Dermis blood vessel endothelial cell (primary cell): Measurements from ENCODE around the gene MEIOC. TPM values are rescaled to one million over a fixed set of nuclear protein-coding genes. Genes with fewer than 3 reads are reported as not detected.
"Not testable (repeated sequence)": the region's sequence is repeated elsewhere in the genome, so short reads cannot be mapped to it uniquely, and the experiment has no call there.

ENCODE experiments used
- DNase-seq: peaks from one replicate; pipeline ENCODE4 v3.0.0; 2010
- total RNA-seq: library from RNA; depleted of rRNA; stranded (reverse); fragments of >200 nt; gene quantifications from 2 replicates; pipeline ENCODE4 v1.2.3, GENCODE V29; 2014

Gene MEIOC
- total RNA-seq, 1 donor from 2014 or later: under 0.01 TPM

DNA sequence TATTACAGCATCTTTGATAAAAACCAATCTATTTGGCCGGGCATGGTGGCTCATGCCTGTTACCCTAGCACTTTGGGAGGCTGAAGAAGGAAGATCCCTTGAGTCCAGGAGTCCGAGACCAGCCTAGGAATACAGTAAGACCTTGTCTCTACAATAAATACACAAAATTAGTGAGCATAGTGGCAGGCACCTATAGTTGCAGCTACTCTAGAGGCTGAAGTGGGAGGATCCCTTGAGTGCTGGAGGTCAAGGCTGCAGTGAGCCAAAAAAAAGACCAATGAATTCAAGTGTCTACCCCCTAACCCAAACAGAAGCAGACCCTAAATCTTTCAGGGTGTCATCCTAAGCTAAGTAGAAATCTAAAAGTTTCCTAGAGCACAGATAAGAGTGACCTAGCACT lies 7.3 kb upstream of the MEIOC start:
- DNase-seq: no peak

DNA sequence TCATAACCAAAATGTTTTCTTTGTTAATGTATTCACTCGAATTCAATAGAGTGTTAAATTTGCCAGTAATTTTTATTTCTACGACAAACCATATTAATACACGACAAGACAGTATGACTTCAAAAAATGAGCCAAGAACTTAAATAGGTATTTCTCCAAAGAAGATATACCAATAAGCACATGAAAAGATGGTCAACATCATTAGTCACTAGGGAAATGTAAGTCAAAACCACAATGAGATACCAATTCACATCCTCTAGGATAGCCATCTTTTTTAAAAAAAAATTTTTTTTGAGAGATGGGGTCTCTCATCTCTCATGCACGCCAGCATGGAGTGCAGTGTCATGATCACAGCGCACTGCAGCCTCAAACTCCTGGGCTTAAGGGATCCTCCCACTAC lies 5.0 kb upstream of the MEIOC start:
- no peak for DNase-seq

DNA sequence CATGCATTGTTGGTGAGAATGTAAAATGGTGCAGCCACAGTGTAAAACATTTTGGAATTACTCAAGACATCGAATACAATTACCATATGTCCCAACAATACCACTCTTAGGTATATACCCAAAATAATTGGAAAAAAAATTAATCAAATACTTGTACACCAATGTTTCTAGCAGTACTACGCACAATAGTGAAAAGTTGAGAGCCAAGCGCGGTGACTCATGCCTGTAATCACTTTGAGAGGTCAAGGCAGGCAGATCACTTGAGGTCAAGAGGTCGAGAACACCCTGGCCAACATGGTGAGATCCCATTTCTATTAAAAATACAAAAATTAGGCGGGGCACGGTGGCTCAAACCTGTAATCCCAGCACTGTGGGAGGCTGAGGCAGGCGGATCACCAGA lies 3.5 kb upstream of the MEIOC start:
- DNase-seq: no peak

DNA sequence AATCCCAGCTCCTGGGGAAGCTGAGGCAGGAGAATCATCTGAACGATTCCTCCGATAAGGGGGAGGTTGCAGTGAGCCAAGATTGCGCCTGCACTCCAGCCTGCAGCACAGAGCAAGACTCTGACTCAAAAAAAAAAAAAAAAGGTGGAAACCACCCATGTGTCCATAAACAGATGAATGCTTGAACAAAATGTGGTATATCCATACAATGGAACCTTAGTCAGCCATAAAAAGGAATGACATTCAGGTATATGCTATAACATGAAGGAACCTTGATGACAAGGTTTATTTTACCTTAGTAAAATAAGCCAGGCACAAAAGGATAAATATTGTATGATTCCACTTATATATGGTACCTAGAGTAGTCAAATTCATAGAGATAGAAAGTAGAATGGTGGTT lies 2.9 kb upstream of the MEIOC start:
- DNase-seq: no peak

DNA sequence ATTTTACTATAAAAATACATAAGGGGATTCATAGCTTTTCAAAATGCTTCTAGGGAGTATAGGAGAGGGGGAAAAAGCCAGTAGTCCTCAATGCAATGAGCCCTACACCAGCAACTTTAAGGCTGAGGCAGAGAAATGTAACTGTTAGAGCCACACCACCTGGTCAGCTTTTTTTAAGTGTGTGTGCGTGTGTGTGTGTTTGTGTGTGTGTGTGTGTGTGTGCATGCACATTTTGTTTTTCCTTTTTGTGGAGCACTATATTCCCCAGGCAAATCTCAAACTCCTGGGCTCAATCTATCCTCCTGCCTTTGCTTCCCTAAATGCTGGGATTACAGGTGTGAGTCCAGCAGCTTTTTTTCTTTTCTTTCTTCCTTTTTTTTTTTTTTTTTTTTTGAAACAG lies 2.3 kb upstream of the MEIOC start:
- DNase-seq: no peak

DNA sequence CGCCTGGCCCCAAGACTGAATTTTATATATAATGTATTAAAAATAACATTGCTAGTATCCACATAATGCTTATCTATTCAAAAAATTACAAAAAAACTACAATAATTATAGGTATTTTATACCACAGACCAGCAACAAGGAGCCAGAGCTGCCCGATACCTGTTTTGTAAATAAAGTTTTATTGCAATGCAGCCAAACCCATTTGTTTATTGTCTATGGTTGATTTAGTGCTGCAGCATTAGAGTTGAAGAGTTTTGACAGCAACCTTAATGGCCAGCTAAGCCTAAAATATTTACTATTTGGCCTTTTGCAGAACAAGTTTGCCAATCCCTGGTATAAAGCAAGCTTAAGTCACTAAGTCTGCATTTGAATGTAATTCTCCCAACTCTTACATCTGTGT lies 5.6 kb downstream of the MEIOC start:
- DNase-seq: no peak

DNA sequence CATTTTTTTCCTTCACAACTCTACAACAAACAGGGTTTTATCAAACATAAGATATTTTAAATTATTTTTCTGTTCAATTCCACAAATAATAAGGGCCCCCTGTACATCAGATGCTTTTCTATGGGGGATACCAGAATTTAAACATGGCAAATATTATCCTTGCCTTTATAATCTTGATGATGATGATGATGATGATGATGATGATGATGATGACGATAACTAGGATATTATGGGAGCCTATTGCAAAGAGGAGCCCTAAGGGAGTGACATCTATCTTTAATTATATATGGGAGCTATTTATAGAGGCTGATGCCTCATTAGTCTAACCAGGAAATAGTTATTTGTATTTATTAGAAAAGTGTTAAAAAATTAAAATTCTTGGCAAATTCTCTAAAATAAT lies 6.8 kb downstream of the MEIOC start:
- no peak for DNase-seq

DNA sequence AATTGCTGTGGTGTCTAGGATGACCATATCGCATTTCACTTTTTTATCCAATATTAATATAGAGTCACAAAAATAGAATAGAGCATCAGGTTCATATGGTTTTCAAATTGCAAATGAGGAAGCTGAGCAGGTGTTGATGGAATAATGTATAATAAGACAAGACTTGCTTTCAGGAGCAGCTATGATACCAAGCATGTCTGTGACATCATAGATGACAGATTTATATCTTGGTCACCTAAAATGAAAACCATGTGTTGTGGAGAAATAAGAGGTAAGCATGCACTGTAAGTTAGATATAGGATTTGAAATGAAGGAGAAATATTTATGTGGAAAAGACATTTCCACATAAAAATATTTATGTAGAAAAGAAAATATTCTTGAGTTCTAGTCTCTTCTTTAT lies 8.6 kb downstream of the MEIOC start:
- DNase-seq: no peak

DNA sequence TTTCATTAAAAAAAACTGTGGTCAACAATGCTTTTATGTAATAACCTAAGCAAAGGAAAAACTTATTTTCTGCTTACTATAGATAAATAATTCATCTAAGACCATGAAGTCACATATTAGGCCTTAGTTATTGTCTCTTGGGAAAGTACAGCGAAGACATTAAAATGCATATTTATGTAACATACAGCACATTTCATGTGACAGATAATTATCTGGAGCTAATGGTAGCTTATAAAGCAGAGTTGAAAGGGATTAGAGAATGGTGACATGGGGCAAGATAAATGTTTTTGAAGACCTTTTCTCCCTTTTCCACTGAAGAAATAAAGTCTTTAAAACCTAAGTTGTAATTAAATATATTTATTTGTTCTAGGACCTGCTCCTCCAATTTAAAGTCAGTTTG lies 9.7 kb downstream of the MEIOC start:
- no peak for DNase-seq

DNA sequence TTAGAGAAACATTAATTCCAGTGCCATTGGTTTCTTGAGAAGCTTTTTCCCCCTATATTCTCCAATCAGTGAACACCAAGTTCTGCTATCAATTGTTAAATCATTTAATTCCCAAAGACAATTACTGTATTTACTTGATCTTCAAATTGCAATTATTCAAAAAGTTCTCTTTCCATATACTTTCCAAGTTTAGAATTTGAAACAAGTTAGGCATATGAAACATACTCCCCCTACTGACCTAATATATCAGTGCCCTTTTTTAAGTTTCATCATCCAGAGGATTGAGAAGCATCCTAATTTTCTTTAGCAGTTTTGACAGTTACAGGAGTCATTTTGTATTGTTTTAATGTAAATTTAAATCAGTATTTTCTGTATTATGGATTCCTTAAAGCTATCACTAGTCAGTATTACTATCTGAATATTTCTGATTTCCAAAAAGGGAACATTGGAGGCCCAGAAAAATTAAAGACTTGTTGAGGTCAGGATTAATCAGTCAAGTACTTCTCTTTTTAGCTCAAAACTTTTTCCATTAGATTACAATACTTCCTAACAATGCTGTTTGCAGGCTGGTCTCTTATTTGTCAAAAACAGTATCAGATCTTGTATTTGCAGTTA lies 16.3 kb downstream of the MEIOC start:
- DNase-seq: peak; percentile 48

DNA sequence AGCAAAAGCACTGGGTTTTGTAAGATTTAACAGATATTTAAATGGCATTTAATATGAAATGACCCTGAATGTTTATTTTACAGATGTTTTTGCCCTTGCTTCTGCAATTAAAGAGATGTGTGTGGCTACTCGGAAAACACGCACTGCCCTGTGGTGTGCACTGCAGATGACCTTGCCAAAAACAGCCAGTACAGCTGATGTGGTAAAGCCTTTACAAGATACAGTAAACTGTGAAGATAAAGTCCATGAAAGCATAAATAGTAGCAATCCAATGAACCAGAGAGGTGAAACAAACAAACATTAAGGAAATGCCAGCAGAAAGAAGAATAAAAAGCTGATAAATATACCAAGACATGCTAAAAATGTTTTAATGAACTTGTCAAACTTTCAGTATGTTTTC lies 17.6 kb downstream of the MEIOC start:
- no peak for DNase-seq

DNA sequence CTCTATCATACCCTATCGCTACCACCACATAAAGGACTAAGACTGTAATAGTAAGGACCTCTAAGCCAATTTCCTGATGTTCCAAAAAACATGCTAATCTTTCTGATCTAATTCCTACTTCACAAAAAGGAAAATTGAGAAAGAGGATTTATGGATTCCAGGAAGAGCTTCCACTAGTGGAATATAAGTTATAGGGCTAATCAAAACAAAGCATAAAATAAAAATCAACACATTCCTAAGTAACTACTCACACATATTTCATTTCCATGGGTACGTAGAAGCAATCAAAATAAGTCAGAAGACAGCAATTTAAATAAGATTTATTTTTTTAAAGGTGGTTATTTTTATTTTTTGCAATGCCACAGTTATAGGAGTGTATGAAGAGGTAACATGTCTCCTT lies 20.9 kb downstream of the MEIOC start:
- DNase-seq: peak; percentile 38

DNA sequence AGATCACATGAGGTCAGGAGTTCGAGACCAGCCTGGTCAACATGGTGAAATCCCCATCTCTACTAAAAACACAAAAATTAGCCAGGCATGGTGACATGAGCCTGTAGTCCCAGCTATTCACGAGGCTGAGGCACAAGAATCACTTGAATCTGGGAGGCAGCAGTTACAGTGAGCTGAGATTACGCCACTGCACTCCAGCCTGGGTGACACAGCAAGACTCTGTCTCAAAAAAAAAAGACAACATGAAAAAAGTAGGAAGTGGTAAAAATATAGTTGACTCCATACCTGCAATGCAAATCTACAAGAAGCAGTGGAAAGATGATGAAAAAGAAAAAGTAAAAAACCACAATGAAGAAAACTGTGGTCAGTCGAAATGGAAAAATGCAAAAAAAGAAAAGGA lies 27.0 kb downstream of the MEIOC start:
- DNase-seq: not testable (repeated sequence)

DNA sequence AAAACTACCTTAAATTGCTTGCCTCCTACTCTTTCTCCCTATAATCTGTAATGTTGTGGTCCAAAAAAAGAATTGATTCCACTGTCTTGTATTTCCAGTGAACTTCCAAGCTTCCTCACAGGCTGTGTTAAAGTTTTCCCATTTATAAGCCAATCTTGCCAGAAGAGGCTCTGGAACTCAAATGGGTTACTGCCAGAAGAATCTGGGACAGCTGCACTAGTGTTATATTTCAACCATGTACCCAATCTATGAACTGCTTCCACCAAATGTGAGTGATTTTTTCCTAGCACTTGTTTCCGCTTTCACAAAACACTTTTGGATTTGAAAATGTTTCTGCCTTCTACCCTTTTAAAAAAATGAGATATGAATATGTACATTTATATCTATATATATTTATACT lies 31.5 kb downstream of the MEIOC start:
- no peak for DNase-seq

DNA sequence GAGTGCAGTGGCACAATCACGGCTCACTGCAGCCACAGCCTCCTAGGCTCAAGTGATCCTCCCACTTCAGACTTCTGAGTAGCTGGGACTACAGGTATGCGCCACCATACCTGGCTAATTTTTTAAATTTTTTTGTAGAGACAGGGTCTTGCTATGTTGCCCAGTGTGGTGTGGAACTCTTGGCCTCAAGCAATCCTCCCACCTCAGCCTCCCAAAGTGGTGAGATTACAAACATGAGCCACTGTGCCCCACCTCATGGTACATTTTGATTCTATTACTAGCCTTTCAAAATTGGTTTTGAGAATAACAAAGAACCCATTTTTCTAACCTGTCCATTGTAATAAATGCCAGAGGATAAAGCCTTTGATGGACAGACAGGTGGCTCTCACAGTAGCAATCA lies 31.9 kb downstream of the MEIOC start:
- no peak for DNase-seq

DNA sequence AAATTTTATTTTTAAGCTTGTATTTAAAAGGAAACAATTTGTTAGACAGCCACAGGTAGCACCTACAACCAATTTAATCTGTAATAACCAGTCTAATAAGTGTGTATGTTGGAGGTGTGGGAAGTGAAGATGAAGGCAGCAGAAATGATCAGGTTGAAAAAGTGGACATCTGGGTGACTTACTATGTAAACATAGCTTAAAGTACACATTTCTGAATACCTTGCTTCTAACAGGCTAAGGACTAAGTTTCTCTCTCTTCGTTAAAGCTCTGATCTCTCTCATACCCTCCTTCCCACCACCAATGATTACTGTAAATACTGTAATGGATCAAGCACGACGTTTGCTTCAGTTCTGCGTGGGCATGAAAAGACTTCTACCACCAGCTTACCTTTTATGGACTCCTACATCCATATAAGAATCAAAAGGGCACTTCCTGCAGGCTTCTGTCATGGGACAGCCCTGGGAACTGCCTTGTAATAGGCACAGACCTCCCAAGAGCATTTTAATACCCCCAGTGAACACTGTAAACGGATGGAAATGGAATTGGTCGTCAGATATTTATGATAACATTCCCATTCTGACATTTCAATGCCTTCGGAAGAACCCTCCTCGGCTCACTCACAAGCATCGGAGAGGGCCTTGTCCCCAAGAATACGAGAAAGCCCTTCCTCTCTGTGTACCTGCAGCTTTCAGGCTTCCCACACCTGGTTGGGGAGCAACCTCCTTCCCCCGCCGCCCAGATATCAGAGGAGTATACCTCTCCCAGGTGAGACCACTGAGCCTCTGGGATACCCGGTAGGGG lies 32.6 kb downstream of the MEIOC start:
- DNase-seq: peak; percentile 27

DNA sequence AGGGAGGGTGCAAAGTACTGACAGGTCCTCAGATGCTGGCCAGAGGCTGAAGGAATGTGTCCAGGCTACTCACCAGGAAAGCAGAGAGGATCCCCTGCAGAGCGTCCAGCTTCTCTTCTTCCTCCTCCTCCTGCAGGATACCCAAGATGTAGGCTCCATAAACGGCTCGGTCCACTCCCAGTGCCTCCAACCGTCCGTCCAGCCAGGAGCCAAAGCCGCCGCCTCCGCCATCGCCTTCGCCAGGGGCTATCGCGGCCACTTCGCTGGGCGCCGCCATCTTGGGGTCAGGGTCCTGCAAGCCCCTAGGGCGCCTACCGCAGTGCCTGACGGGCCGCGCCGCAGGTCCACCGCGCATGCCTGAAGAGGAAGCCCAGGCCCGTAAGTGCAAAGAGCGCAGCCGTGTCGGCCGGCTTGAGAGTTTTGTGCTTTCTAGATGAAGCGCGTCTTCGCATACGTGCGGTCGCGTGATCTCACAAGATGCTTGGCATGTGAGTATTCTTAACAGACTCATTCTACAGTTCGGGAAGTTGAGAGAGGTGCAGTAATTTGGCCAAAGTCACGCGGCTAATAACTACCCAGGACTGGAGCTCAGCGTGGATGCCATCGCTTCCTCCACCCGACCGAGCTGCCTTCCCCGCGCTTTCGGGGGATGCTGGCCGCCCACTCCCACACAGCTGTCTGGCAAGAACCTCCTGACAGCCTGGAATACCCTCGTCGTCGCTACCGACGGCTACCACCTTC lies 33.4 kb downstream of the MEIOC start, which contains the start of gene CCDC43:
CCDC43 (minus strand) TSS at position 300 of the 741 bp plus-strand sequence; CDS start at position 277, 23 bp downstream.
- DNase-seq: peak; percentile 96

DNA sequence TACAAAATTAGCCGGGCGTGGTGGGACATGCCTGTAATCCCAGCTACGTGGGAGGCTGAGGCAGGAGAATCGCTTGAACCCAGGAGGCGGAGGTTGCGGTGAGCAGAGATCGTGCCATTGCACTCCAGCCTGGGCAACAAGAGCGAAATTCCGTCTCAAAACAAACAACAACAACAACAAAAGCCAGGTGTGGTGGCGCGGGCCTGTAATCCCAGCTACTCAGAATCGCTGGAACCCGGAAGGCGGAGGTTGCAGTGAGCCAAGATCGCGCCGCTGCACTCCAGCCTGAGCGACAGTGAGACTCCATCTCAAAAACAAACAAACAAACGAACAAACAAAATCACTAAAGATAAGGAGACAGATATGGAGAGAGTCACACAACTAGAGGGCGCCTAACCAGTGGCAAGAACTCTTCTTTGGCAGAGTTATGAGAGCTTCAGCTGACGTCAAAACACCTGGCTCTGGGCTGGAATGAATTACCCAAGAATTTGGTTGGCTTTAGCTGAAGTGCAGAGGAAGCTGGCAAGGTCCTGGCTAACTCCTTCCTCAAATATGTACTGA lies 34.6 kb downstream of the MEIOC start:
- DNase-seq: peak; percentile 28

DNA sequence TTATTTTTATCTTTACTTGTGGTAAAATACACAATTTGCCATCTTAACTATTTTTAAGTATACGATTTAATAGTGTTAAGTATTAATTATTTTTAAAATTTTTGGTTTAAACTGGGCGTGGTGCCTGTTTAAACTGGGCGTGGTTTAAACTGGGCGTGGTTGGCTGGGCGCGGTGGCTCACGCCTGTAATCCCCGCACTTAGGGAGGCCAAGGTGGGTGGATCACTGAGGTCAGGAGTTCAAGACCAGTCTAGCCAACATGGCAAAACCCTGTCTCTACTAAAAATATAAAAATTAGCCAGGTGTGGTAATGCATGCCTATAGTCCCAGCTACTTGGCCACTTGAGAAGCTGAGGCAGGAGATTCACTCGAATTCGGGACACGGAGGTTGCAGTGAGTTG lies 37.3 kb downstream of the MEIOC start:
- no peak for DNase-seq

DNA sequence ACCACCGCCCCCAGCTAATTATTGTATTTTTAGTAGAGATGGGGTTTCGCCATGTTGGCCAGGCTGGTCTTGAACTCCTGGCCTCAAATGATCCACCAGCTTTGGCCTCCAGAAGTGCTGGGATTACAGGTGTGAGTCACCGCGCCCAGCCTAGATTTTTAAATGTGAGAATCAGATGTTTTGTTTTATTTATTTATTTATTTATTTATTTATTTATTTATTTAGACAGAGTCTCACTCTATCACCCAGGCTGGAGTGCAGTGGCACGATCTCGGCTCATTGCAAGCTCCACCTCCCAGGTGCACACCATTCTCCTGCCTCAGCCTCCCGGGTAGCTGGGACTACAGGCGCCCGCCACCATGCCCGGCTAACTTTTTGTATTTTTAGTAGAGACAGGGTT lies 44.0 kb downstream of the MEIOC start:
- DNase-seq: not testable (repeated sequence)

DNA sequence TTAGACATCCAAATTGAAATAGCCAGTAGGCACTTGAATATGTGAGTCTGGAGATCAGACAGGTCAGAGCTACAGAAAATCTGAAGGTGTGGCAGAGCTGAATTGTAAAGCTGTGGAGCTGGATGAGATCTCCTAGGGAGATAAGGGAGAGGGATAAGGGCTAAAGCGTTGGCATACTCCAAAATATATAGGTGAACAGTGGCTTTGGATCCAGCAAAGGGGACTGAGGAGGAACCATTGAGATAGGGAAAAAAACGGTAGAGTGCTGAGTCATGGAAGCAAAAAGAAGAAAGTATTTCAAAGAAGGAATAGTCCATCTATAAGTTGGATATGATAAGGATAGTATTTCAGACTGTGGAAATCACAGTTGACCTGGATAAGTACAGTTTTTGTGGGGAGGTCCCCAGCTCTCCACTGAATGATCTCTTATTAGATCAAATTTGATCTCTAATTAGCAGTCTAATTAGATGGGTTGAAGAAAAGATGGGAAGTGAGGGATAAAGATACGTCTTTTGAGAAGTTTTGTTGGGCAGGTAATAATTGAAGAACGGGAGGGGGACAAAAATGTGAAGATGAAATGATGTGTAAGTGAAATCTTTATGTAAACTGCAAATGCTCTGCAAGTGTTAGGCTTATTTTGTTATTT lies 51.6 kb downstream of the MEIOC start:
- DNase-seq: peak; percentile 1

DNA sequence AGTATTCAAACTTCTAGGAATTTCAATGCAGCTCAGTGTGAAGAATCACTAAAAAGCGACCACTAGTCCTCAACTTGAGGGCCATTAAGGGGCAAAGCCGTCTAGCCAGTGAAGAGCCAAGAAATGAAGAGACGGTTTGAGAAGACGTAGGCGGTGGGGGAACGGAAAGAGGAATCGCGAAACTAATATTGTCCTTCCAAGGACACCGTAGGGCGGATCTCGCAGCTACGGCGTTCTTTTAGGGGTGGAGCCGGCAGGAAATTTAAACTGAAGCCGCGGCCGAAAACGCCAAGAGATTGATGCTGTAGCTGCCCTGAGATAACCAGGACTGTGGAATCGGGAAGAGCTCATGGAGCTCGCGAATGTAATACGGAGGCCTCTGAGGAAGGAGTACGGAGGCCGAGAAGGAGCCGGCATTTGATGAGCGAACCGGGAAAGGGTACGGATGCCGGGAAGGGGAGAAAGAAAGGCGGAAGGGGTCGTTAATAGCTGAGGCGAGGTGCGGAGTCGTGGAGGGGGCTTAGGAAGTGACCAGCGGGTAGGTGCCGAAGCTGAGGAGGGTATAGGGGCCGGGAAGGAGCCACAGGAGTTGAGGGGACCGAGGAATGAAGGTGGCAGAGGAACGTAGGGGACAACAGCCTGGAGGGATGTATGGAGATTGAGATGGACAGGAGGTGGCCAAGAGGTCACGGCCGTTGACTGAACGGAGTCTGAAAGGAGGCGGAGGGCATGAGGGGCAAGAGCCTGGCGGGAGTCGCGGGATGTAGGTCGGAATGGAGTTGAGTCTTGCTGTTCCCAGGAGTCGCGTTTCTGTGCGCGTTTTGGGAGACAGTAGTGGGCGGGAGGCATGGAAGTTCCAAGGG lies 52.4 kb downstream of the MEIOC start, which contains the start of gene DBF4B:
DBF4B (plus strand) TSS at position 265 of the 863 bp plus-strand sequence; CDS start at position 421, 156 bp downstream.
- peak; percentile 93 for DNase-seq
